Hematopoietic multipotent progenitor cell treated with erythropoietin and hydrocortisone succinate and interleukin-3 and kit ligand, for 17 days (in vitro differentiated cells): ENCODE data around the gene TCHP.

ENCODE experiments used
- DNase-seq: peaks from one replicate; pipeline ENCODE4 v3.0.0-alpha.2; 2015; ENCODE audit warnings: low spot score

Gene TCHP

GRCh38 chr12:109961612-109962011 is 61.5 kb downstream of the TCHP start:
- no peak for DNase-seq

- no peak for DNase-seq
Observed at GRCh38 chr12:109962398-109962797, 62.3 kb downstream of the TCHP start.

GRCh38 chr12:109963330-109963729 is 63.3 kb downstream of the TCHP start:
- no peak for DNase-seq

GRCh38 chr12:109963743-109964429 is 63.8 kb downstream of the TCHP start:
- DNase-seq: no peak

GRCh38 chr12:109966546-109966945 is 66.5 kb downstream of the TCHP start:
- no peak for DNase-seq

DNA sequence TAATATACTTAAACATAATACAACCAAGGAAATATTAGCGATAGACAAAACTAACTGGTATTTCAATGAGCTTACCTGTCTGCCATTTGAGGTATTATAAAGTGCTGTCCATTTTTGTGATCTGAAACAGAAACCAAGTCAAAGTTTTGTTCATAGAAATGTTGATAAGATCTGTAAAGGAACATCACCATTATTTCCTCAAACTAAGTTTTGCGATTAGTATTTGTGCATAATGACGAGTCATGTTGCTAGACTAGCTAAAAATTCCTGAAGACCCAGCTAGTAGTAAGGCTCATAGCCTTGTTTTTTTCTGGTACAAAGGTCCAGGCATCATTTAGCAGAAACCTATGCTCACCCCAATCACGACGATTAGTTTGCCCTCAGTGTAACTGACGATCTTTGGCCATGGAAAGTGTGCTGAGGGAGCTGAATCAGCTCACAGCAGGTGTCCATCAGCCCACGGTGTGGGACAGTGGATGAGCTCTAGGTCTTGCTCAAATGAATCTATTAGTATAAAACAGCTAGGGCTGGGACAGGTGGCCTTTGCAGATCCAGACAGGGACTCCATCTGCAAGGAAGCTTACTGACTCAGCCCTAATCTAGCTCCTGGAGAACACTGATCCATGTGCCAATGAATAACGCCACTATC is 67.4 kb downstream of the TCHP start:
- no peak for DNase-seq
